ENCODE results near the gene DLG1. TPM values are rescaled to one million over a fixed set of nuclear protein-coding genes. Genes with fewer than 3 reads are reported as not detected.

The DLG1 gene
- total and polyA plus RNA-seq, 7 donors = 16.1 to 57.6 (median 51.3) TPM

- TF ChIP-seq CTCF (IDR thresholded peaks at IDR 0.05) = no peak
- Histone ChIP-seq H3K27ac (no peak overlapping the region), H3K9me3 (no peaks in the 10 kb centered on the region), H3K36me3 (ENCODE audit: insufficient read depth in 1 of 2, low read depth in 1 of 2) (no peaks in the 10 kb centered on the region), H3K4me3 (no peak overlapping the region), H3K4me1 (peaks cover 5% of the 10 kb centered on the region), H3K27me3 (ENCODE audit: insufficient read depth in 3 of 3, low read length in 2 of 3) (no peaks in the 10 kb centered on the region)
- no peak for ATAC-seq
- 31 to 50% (median 45%) methylated on average over 3 of the region's 3 CpGs for WGBS, 3 donors
- DNase-seq = no peak
- intact Hi-C loops (cut with DNase I) = no loop called here
These were observed 122.9 kb downstream of the DLG1 start for GRCh38 chr3:197175503-197175902.

GRCh38 chr3:197174927-197175326 lies 123.5 kb downstream of the DLG1 start:
- no peak for TF ChIP-seq CTCF (IDR thresholded peaks at IDR 0.05)
- no peaks in the 10 kb centered on the region for H3K36me3 ChIP-seq (ENCODE audit: insufficient read depth in 1 of 2, low read depth in 1 of 2)
- DNase-seq = no peak
- no peaks in the 10 kb centered on the region for H3K27me3 ChIP-seq (ENCODE audit: insufficient read depth in 3 of 3, low read length in 2 of 3)
- H3K4me3 ChIP-seq = no peak overlapping the region
- intact Hi-C loops (cut with DNase I) = no loop called here
- no peak overlapping the region for H3K27ac ChIP-seq
- H3K4me1 ChIP-seq = peaks cover 5% of the 10 kb centered on the region
- no peak for ATAC-seq
- no peaks in the 10 kb centered on the region for H3K9me3 ChIP-seq
- 62 to 76% (median 67%) methylated on average over 3 of the region's 3 CpGs for WGBS, 3 donors

GRCh38 chr3:197173620-197174019 lies 124.8 kb downstream of the DLG1 start:
- H3K27ac ChIP-seq = no peak overlapping the region
- DNase-seq = no peak

GRCh38 chr3:197171481-197172067 lies 126.8 kb downstream of the DLG1 start:
- Histone ChIP-seq H3K4me3 (no peak overlapping the region), H3K36me3 (ENCODE audit: insufficient read depth in 1 of 2, low read depth in 1 of 2) (no peaks in the 10 kb centered on the region), H3K4me1 (no peaks in the 10 kb centered on the region), H3K9me3 (no peaks in the 10 kb centered on the region), H3K27ac (no peak overlapping the region), H3K27me3 (ENCODE audit: insufficient read depth in 3 of 3, low read length in 2 of 3) (no peaks in the 10 kb centered on the region)
- DNase-seq (no peak), ATAC-seq (no peak)
- TF ChIP-seq CTCF (IDR thresholded peaks at IDR 0.05) = no peak
- intact Hi-C loops (cut with DNase I) = no loop called here
- 48 to 72% (median 59%) methylated on average over 1 of the region's 1 CpG for WGBS, 3 donors

More at GRCh38 chr3:197173620-197174019, 124.8 kb downstream of the DLG1 start:
- Histone ChIP-seq H3K4me1 (no peaks in the 10 kb centered on the region), H3K4me3 (no peak overlapping the region), H3K9me3 (no peaks in the 10 kb centered on the region), H3K27me3 (ENCODE audit: insufficient read depth in 3 of 3, low read length in 2 of 3) (no peaks in the 10 kb centered on the region), H3K36me3 (ENCODE audit: insufficient read depth in 1 of 2, low read depth in 1 of 2) (no peaks in the 10 kb centered on the region)
- intact Hi-C loops (cut with DNase I) = no loop called here
- no peak for ATAC-seq
- WGBS, 3 donors = 70 to 87% (median 77%) methylated on average over 4 of the region's 4 CpGs
- no peak for TF ChIP-seq CTCF (IDR thresholded peaks at IDR 0.05)

- 90 to 98% (median 94%) methylated on average over 1 of the region's 1 CpG for WGBS, 3 donors
These were observed 129.4 kb downstream of the DLG1 start for GRCh38 chr3:197169028-197169427.

More at GRCh38 chr3:197169028-197169427, 129.4 kb downstream of the DLG1 start:
- intact Hi-C loops (cut with DNase I) = no loop called here
- Histone ChIP-seq H3K4me1 (no peaks in the 10 kb centered on the region), H3K36me3 (ENCODE audit: insufficient read depth in 1 of 2, low read depth in 1 of 2) (no peaks in the 10 kb centered on the region), H3K9me3 (no peaks in the 10 kb centered on the region), H3K27me3 (ENCODE audit: insufficient read depth in 3 of 3, low read length in 2 of 3) (no peaks in the 10 kb centered on the region), H3K4me3 (no peak overlapping the region), H3K27ac (no peak overlapping the region)
- no peak for TF ChIP-seq CTCF (IDR thresholded peaks at IDR 0.05)
- ATAC-seq (no peak), DNase-seq (no peak)

Measured in psoas muscle (tissue), 8 donors.